ENCODE data around the gene SESN3. TPM values are rescaled to one million over a fixed set of nuclear protein-coding genes. Genes with fewer than 3 reads are reported as not detected.

SESN3 gene
- total RNA-seq, 1 donor from 2014 or later = 47.3 TPM

DNA sequence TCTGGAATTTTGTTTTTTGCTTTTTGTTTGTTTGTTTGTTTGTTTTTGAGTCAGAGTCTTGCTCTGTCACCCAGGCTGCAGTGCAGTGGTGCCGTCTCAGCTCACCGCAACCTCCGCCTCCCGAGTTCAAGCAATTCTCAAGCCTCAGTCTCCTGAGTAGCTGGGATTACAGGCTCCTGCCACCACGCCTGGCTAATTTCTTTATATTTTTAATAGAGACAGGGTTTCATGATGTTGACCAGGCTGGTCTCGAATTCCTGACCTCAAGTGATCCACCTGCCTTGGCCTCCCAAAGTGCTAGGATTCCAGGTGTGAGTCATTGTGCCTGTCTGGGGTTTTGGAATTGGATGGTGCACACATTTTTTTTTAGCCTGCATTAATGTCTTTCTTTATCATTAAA is 20.9 kb upstream of the SESN3 start:
- intact Hi-C loops (cut with micrococcal nuclease) = loop anchor here (5.0 kb wide), 1 partner anchor 160 kb away; no protein-coding TSS in a partner anchor

DNA sequence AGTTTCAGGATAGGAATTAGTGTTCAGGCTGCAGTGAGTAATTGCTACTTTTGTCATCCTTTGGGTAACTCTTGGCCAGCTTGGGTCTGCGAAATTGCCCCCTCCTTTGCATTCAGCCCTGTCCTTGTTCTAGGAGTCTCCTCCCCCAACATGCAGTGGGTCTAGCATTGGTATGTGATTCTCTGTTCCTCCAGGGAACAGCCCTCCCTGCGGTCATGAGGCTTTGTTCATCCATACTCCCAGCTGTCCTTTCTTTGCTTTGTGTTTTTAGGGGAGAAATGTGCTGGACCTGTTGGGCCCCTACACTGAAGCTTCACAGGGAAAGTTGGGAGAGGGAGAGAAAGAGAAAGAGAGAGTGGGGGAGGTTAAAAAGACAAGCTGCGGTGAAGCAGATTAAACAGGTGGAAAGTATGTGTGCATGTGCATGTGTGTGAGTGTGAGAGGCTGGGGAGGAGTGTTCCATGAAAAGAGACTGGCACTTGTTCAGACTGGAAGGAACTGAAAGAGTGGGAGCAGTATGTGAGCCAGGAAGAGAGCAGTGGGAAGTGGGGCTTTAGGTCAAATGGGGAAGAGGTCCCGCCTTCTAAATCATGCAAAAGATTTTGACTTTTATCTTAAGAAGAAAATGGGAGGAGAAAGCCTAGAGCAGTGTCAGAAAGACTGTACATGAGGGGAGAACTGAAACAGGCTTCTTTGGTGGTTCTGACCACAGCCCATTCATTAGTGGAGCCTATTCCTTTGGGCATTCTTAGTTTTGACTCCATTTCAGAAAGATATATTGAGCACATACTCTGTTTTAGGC is 17.9 kb upstream of the SESN3 start:
- intact Hi-C loops (cut with micrococcal nuclease) = no loop called here

DNA sequence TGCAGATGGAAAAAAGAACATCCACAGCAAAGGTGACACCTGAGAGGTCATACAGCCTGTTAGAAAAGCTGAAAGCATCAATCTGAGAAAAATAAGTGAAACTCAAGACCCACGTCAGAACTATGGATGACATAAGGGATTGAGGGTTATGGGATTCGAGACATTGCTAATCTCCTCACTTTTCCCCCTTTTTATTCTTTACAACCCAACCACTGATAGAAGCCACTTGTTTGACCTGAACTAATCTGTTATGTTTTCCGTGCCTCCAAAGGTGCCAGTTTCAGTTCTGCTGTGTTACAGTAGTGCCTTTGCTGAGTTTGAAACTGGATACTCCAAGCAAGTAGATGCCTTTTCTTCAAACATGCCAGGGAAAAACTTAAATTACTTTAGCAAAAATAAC is 16.9 kb upstream of the SESN3 start:
- intact Hi-C loops (cut with micrococcal nuclease) = no loop called here

DNA sequence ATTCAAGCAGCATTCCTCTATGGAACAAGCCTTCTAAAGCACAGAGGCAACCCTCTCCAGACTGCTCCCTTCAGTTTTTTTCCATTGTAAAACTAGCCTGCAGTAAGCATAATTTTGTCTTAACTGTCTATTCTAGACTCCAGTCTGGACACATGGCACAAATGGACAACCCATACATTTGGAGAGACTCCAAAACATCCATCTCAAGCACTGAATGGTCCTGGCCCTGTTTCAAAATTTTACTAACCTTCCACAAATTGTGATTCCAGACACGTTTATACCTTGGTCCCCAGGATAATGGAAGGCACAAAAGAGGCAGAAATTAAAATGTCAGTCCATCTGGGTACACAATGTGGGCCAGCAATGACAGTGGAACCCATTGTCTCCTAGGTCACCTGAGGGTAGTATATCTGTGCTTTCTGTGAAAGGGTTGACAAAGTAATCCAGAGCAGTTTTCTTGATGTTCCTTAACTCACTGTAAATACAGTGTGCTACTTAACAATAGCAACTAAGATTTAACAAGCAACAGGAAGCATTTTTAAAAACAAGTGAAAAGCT is 16.2 kb upstream of the SESN3 start:
- intact Hi-C loops (cut with micrococcal nuclease) = no loop called here

DNA sequence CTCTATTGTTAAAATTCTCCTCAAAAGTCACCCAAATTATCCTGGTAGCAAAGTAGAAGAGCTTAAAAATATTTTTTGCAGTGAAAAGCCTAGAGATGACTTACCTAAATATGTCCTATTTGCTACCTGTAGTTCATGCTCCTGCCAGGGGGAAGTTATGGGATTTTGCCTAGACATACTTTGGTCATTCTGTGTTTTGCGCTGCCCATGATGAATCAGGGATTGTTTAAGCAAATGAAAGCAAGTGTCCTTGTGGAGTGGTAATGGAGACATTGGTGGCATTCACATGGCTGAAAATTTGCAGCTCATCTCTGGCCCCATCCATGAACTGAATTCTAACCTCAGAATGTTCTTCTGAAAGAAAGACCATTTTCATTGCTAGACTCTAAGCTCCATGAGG is 14.6 kb upstream of the SESN3 start:
- intact Hi-C loops (cut with micrococcal nuclease) = no loop called here

DNA sequence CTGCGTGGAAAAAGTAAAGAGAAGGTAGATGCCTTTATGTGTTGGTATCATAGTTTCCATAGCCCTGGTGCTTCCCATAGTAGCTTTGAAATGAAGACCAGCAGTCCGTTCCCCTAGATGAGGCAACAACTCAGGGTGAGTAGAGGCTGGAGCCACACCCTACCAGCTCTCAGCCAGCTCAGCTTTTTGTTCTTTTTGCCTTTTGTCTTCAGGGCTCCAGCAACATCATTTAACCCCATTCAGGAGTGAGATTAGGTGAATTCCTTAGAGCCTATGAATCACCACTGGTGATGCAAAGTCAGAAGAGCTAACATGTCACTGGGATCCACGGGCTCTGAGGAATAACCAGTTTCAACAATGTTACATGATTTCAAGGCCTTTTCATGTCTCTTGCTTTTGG is 14.0 kb upstream of the SESN3 start:
- intact Hi-C loops (cut with micrococcal nuclease) = no loop called here

DNA sequence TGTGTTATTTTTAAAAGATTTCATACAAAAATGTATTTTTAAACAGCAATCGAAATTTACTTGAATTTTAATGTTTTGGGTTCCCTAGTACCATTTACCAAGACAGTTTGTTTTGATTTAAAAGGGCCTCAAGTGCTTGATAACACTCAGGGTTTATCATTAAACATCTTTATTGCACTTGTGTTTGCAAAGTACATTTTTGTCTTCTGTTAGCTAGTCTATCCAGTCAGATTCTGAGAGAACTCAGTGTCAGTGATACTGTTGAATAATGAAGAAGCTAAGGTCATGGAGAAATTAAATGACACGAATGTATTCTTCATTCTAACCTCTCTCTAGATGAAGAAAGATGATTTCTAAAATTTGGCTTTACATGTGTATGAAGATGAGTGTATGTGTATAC is 12.7 kb upstream of the SESN3 start:
- intact Hi-C loops (cut with micrococcal nuclease) = no loop called here

DNA sequence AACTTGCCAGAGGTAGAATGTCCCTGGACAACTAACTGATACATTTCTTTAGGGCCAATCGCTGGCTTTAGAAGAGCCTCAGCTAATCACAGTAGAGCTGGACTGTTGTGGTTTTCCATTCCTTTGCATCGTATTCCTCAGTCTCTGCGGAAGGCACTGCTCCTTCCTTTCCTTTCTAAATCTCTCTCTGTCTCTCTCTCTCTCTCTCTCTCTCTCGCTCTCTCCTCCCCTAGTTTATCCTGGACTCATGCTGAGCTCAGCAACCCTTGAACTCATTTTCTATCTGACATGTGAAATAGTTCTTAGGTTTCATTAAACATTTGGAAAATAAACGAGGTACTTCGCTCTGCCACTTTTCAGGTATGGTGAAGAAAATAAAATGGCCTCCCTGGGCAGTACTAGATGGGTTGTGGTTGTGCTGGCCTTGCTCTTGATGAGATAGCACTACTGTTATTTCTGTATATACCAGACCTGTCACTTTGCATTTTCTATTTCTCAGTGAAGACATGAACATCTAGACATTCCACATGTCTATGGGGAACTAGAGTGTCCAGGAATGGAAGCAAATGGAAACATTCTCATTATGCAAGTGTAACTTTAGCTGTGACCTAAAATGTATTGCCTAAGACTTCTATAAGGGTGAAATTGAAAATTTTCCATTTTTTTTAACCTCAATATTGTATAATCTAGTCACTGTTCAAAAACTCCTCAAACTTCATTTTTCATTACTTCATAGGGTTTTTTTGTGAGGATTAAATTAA is 12.0 kb upstream of the SESN3 start:
- intact Hi-C loops (cut with micrococcal nuclease) = no loop called here

DNA sequence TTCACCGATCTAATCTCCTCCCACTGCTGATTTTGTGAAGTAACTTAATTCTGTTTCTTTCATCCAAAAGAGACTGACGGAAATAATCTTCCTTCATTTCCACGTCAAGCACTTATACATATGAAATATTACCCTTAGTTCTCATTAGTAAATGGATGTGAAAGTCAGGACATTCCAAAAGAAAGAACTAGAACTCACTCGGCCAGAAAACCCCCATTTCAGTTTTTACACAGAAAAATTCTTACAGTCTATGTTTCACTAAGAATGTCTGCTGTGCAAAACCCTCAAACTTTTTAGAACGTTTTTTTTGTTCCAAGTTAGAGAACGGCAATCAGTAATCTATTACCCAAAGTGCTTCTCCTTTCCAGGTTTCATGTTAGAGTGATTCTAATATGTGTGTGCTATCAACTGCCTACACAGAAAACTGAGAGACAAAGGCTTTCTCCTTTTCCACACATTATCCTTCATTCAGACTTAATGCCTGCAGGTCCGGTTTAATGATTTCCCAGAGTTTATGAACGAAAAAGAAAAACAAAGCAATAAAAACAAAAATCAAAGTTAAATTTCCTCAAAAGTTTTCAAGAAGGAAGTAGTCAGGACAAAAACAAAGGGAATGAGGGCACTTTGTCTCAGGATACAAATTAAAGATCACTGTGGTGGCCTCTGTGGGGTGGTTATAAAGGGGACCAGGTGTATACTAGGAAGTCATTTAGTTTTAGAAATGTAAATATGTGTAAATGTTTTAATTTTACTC is 11.3 kb upstream of the SESN3 start:
- intact Hi-C loops (cut with micrococcal nuclease) = no loop called here

DNA sequence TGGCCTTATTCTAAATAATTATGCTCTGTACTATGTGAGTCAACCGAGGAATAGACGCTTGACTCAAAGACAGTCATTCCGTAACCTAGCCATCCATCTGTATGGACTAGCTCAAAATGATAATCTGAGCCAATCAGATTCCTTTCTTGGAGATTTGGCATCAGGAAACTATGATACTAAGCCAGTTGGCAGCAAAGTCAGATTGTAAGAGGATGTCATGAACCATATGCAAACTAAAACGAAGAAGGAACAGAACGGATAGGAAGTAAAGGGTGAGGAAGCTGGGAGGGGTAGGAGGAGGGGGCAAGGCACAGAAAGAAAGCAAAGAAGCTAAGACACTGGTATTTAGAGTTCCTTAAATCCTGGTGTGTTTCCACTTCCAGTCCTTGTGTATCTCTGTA is 10.7 kb upstream of the SESN3 start:
- intact Hi-C loops (cut with micrococcal nuclease) = no loop called here

DNA sequence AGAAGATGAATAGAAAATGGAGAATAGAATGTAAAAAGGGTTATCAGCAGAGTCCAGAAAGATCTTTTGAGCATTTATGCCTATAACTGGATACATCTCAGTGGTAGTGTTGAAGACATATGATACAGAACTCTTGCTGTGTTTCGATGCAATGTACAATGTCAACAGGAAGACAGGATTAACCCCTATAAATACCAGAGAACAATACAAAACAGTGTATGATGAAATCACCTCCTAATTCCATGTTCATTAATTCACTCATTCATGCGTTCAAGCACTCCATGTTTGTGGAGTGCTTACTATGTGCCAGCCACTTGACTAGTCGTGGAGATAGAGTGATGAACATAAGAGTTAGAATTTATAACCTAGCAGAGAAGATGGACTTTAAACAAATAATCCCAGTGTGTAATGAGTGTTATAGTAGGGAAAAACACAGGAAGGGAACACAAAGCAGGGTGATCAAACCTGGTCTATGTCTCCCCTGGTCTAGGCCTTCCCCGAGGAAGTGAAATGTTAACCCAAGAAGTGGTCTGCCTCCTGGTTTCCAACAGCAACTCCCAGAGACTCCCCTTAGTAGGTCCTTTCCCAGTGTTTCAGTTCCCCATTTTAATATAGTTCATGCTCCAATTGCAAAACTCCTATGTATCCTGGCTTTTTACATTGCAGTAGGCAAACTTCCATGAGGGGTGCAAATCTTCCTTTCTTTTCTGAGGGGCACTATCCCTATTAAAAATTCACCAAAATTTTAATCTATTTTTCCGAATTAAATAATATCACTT is 9.1 kb upstream of the SESN3 start:
- intact Hi-C loops (cut with micrococcal nuclease) = loop anchor here (10.0 kb wide), 1 partner anchor 1325 kb away; no protein-coding TSS in a partner anchor

DNA sequence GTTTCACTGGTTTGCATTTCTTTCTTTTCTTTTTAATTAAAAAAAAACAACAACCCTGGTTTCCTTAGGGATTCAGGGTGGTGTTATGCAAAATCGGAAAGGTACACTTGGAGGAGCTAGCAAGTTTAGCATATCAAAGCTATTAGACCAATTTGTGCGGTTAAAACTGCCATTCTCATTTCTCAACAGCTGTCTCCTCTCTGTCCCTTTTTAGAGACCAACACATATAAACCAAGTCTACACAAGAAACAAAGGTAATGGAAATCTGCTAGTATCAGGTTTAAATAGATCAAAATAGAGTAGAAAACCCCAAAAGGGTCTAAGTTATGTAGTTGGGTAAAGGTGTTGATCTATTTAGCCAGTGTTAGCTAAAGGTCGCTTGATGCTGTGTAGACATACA is 1.7 kb upstream of the SESN3 start:
- intact Hi-C loops (cut with micrococcal nuclease) = loop anchor here (5.0 to 10.0 kb wide), 4 partner anchors 1025 to 1490 kb away; partner anchors contain the start of genes C11orf54, MAML2 and TAF1D

DNA sequence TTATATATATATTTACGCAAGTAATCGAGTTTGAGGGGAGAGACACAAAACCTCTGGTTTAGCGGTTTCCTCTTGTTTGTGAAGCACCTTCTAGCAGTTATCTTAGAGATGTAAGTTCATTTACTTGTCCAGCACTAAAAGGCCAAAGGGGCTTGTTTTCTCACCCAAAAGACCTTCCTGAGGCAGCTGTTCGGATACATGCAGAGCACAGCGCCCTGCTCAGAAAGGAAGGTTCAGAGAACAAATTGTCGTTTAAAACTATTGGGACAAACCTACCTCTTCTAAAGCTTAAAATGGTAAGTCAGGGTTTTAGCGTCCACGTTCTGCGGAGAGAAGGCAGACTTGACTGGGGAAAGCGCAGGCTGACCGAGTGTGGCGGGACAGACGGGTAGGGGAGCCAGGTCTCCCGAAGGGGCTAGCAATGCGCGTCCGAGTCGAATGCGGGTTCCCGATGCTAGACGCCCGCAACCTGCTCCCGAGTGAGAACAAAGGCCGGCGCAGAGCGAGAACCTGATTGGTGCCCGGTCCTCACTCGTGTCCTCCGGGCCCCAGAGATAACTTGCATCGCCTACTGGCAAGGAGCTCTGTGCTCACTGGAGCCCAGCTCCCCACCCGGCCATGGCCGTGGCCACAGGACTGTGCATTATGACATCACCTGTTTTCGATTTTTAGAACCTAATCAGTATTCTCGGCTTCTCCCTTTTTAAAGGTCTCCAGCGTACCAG is 1.0 kb upstream of the SESN3 start:
- intact Hi-C loops (cut with micrococcal nuclease) = loop anchor here (1.0 to 10.0 kb wide), 21 partner anchors 22 to 1490 kb away; partner anchors contain the start of genes ANKRD49, C11orf54, CEP57 and CWC15

DNA sequence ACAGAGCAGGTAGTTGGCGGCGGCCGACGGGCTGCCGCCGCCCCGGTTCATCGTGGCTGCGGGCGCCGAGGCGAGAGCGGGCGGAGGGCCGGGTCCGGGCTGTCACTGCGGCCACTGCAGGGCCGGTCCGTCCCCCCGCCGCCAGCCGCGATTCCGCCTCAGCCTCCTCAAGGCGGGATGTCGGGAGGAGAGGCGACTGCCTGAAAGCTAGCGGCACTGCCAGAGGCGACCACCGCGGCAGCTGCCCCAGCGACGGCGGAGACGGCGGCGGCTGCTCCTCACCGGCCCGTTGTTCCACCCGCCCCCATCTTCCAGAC is 234 bp downstream of the SESN3 start:
- intact Hi-C loops (cut with micrococcal nuclease) = loop anchor here (1.0 to 10.0 kb wide), 22 partner anchors 24 to 1488 kb away; partner anchors contain the start of genes ANKRD49, C11orf54, CEP57 and CWC15

DNA sequence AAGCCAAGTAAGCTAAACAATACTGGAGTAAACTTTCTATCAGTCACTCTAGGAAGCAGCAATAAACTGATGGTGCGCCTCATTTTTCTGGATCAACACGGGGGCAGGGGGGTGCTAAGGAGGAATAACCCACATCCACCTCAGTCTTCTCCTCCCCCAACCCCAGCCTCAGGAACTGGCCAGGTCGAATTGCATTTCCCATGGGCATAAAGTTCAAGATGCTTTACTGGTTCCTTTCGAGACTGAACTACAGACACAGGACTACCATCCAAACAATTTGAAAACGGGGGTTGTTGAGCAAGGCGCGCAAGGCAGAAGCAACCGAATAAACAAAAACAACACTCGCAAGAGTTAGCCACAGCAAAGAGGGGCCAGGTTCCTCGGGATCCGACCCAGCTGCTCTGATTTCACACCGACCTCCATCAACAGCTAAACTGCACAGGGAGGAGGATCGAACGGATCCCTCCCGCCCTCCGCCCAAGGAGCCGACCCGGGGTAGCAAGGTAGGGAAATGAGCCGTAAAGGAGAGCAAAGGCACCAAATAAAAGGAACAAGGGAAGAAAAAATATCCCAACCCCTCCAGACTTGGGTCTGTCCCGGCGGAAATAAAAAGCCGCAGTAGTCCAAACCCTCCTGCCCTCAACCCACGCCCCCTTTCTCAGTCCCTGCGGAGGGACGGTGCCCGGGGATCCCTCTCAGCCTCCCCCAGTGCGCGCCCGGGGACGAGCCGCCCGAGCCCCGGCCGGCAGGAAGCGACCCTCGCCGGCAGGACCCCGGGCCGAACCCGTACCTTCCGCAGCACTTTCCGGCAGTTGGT is 801 bp downstream of the SESN3 start:
- intact Hi-C loops (cut with micrococcal nuclease) = loop anchor here (1.0 to 10.0 kb wide), 11 partner anchors 47 to 1488 kb away; partner anchors contain the start of genes ANKRD49, C11orf54, MAML2 and MRE11

DNA sequence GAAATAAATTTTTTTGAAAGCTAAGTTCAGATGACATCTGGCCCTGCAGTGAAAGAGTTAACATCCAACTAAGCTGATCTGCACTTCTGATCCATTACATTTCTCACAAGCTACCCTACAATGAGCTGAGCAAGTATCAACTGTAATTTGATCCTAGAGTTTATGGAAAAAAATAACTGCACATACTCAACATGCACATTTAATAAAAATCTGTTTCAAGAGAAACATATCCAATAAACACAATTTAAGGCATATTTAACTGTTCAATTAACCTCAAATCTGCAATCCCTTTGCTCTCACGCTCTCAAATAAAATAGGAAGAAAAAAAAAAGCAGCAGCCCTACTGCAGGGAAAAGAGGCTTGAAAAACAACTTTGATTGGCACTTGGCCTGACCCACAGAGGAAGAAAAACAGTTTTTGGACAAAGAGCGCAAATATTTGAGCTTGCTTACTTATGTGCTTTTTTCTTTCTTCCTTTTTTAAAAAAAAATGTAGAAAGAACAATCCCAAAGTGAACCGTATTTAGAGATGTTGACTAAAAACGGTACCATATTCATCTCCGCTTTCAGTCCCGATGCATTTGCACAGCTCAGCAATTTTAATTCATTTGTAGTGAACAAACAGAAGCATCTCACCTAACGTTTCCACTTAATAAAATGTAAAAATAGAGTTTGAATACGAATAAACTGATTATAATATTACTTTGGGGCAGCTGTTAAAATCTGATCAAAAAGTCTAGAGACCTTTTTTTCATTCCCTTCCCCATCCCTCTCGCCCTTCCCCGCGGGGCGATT is 1.6 kb downstream of the SESN3 start:
- intact Hi-C loops (cut with micrococcal nuclease) = loop anchor here (2.0 kb wide), 1 partner anchor 47 kb away; no protein-coding TSS in a partner anchor

DNA sequence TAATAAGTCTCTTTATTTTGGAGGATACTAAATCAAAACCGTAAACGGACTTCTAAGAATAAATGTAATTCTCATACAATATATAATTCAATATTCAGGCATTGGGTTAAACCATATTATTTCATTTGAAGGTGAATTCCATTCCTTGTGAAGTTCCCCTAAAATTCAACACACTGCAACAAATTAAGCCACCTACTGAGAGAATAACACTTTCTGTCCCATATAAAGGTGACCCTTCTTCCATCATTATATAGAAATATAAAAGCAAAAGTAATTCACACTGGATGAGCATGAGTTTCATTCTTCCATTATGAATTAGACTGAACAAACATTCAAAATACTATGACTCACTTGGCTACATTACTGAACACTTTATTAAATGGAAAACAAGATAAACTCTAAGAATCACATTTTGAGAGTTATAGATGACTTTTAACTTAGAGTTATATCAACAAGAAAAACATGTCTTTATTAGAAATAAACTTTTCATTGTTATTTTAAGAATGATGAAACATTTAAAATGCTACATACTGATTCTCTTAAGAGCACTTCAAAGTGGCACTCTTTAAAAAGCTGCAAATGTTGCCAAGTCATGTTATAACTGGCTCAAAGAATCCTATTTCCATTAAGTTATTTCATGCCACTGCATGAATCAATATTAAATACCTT is 2.8 kb downstream of the SESN3 start:
- intact Hi-C loops (cut with micrococcal nuclease) = loop anchor here (2.0 kb wide), 1 partner anchor 45 kb away; no protein-coding TSS in a partner anchor
